Activated CD8-positive, alpha-beta T cell treated with anti-CD3 and anti-CD28 coated beads, Interleukin-2, amount 10 ng/mL, durations not matched to agents 7 days and 5 days (primary cell): ENCODE measurements around the gene PRKCD. TPM values are rescaled to one million over a fixed set of nuclear protein-coding genes. Genes with fewer than 3 reads are reported as not detected.

ENCODE experiments used
- ATAC-seq: fragments of 150-1000 bp; cut with Tn5 transposase; one replicate; pipeline ENCODE4 v1.10.0; 2021; ENCODE audit warnings: moderate library complexity
- CTCF ChIA-PET: fragments of 350-600 bp; sonication (Branson Sonifier 250); formaldehyde crosslinking; loops from one replicate; lab custom pipeline; 2021; ENCODE audit warnings: antibody characterized with exemption; lab: Charles Lee
- POLR2A ChIA-PET: fragments of 350-600 bp; sonication (Branson Sonifier 250); formaldehyde crosslinking; loops from one replicate; lab custom pipeline; 2021; ENCODE audit warnings: antibody characterized with exemption; lab: Charles Lee
- DNase-seq: peaks from one replicate; pipeline ENCODE4 v3.0.0-alpha.2; 2020
- H3K27ac Mint-ChIP-seq: one replicate; pipeline ENCODE4 v1.8.0; 2021; ENCODE audit warnings: mild to moderate bottlenecking, mixed read lengths
- H3K27me3 Mint-ChIP-seq: one replicate; pipeline ENCODE4 v1.8.0; 2021; ENCODE audit warnings: low read depth, mixed read lengths
- H3K36me3 Mint-ChIP-seq: one replicate; pipeline ENCODE4 v1.8.0; 2021; ENCODE audit warnings: low read depth, mixed read lengths
- H3K4me1 Mint-ChIP-seq: one replicate; pipeline ENCODE4 v1.8.0; 2021; ENCODE audit warnings: low read depth, mixed read lengths
- H3K4me3 Mint-ChIP-seq: one replicate; pipeline ENCODE4 v1.8.0; 2021; ENCODE audit warnings: mild to moderate bottlenecking, mixed read lengths
- H3K9me3 Mint-ChIP-seq: one replicate; pipeline ENCODE4 v1.8.0; 2022; ENCODE audit warnings: mixed read lengths; ENCODE audit not compliant: insufficient read depth
- total RNA-seq, 2 experiments: library from RNA; stranded (reverse); gene quantifications; one replicate each; pipeline ENCODE4 v1.2.3, GENCODE V29; 2021

Gene PRKCD
- total RNA-seq, 2 experiments from 2014 or later, result 19.5 to 20.5 TPM

DNA sequence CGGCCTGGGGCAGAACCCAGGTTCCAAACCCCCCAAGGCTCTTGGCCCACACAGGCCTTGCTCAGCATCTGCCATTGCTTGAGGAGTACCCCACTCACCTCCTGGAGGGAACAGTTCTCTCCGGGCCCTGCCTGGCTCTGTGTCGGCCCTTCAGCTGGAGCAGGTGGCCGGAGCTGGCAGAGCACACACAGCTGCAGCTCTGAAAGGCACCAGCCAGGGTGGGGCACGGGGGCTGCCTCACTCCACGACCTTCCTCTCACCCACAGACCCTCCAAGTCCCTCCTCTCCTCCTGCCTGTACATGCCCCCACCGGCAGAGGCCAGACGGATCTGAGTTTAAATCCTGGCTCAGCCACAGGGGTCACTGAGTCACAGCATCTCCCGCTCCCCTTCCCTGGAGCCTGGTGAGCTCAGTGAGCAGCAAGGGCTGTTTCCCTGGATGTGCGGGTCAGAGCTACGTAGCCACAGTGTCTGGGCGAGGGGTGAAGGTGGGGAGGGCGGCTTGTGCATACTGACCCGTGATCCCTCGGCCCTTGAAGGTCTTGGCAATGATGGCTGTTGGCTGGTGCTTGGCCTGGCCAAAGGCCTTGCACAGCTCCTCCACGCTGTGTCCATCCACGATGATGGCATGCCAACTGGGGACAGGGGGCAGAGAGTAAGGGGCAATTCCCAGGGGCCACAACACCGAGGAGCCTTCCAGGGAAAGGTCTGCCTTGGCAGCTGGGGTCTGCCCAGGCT is 71.8 kb downstream of the PRKCD start:
- no peak for ATAC-seq
- Mint-ChIP-seq H3K4me1 (peaks cover 41% of the 10 kb centered on the region), H3K9me3 (no peaks in the 10 kb centered on the region), H3K27me3 (no peaks in the 10 kb centered on the region), H3K4me3 (no peak overlapping the region), H3K36me3 (peaks cover 53% of the 10 kb centered on the region), H3K27ac (peak overlapping the region; percentile 52)
- POLR2A ChIA-PET, result interaction anchor here (1.4 kb wide), 1 partner anchor 22 kb away, joined by 3 read pairs; no protein-coding TSS in a partner anchor
- DNase-seq, result no peak
- CTCF ChIA-PET, result interaction anchor here (1.3 kb wide), 1 partner anchor 43 kb away, joined by 3 read pairs; no protein-coding TSS in a partner anchor

GRCh38 chr3:53234130-53234840 is 73.3 kb downstream of the PRKCD start:
- ATAC-seq, result peak; percentile 54
- Mint-ChIP-seq H3K27me3 (no peaks in the 10 kb centered on the region), H3K27ac (peak overlapping the region; percentile 91), H3K9me3 (no peaks in the 10 kb centered on the region), H3K4me3 (no peak overlapping the region), H3K4me1 (peaks cover 43% of the 10 kb centered on the region), H3K36me3 (peaks cover 56% of the 10 kb centered on the region)
- ChIA-PET CTCF (interaction anchor here (1.0 to 1.4 kb wide), 5 partner anchors 14 to 120 kb away, joined by 3 to 6 read pairs (median 3); no protein-coding TSS in a partner anchor), POLR2A (interaction anchor here (0.6 kb wide), 1 partner anchor 14 kb away, joined by 3 read pairs; no protein-coding TSS in a partner anchor)
- peak; percentile 72 for DNase-seq

DNA sequence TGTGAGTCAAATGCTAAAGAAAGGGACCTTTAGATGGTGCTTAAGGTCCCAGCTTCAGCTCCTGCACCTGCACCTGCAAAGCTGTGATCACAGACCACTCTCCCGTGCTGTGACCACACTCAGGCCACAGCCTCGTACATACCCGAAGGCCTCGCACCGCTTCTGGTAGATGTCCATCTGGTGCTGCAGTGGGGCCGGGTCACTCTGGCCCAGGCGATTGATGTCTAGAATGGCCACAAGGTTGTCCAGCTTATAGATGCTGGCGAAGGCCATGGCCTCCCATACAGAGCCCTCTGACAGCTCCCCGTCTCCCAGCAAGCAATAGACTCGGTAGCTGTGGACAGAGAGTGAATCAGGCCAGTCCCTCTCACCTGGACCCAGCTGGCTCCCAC is 73.8 kb downstream of the PRKCD start:
- Mint-ChIP-seq H3K4me1 (peaks cover 43% of the 10 kb centered on the region), H3K27me3 (no peaks in the 10 kb centered on the region), H3K4me3 (no peak overlapping the region), H3K36me3 (peaks cover 56% of the 10 kb centered on the region), H3K9me3 (no peaks in the 10 kb centered on the region), H3K27ac (peak overlapping the region; percentile 91)
- ATAC-seq (peak; percentile 2), DNase-seq (no peak)
- ChIA-PET POLR2A (no interaction called here), CTCF (interaction anchor here (0.9 to 1.4 kb wide), 4 partner anchors 14 to 121 kb away, joined by 3 to 5 read pairs (median 3); no protein-coding TSS in a partner anchor)

- ChIA-PET POLR2A (no interaction called here), CTCF (interaction anchor here (0.9 to 1.4 kb wide), 2 partner anchors 13 to 16 kb away, joined by 3 to 5 read pairs; no protein-coding TSS in a partner anchor)
- DNase-seq, result no peak
- Mint-ChIP-seq H3K27ac (peak overlapping the region; percentile 86), H3K9me3 (no peaks in the 10 kb centered on the region), H3K27me3 (no peaks in the 10 kb centered on the region), H3K4me1 (peaks cover 43% of the 10 kb centered on the region), H3K36me3 (peaks cover 58% of the 10 kb centered on the region), H3K4me3 (no peak overlapping the region)
- ATAC-seq, result no peak
Measured at GRCh38 chr3:53235545-53235944, 74.5 kb downstream of the PRKCD start.

- ChIA-PET CTCF (no interaction called here), POLR2A (no interaction called here)
- ATAC-seq (peak; percentile 26), DNase-seq (no peak)
- Mint-ChIP-seq H3K36me3 (peaks cover 62% of the 10 kb centered on the region), H3K27me3 (no peaks in the 10 kb centered on the region), H3K9me3 (no peaks in the 10 kb centered on the region), H3K27ac (peak overlapping the region; percentile 86), H3K4me3 (no peak overlapping the region), H3K4me1 (peaks cover 43% of the 10 kb centered on the region)
Measured at GRCh38 chr3:53236112-53236841, 75.3 kb downstream of the PRKCD start.

- Mint-ChIP-seq H3K27ac (peak overlapping the region; percentile 75), H3K27me3 (no peaks in the 10 kb centered on the region), H3K9me3 (no peaks in the 10 kb centered on the region), H3K4me1 (peaks cover 44% of the 10 kb centered on the region), H3K36me3 (peaks cover 58% of the 10 kb centered on the region), H3K4me3 (no peak overlapping the region)
- CTCF ChIA-PET, result no interaction called here
- POLR2A ChIA-PET, result no interaction called here
- ATAC-seq (no peak), DNase-seq (no peak)
Measured at GRCh38 chr3:53238051-53238850, 77.2 kb downstream of the PRKCD start.

- Mint-ChIP-seq H3K4me3 (no peak overlapping the region), H3K27ac (peak overlapping the region; percentile 75), H3K27me3 (no peaks in the 10 kb centered on the region), H3K9me3 (no peaks in the 10 kb centered on the region), H3K36me3 (peaks cover 55% of the 10 kb centered on the region), H3K4me1 (peaks cover 46% of the 10 kb centered on the region)
- ATAC-seq (no peak), DNase-seq (no peak)
- CTCF ChIA-PET, result no interaction called here
- POLR2A ChIA-PET, result no interaction called here
Measured at GRCh38 chr3:53238886-53239285, 77.9 kb downstream of the PRKCD start.

DNA sequence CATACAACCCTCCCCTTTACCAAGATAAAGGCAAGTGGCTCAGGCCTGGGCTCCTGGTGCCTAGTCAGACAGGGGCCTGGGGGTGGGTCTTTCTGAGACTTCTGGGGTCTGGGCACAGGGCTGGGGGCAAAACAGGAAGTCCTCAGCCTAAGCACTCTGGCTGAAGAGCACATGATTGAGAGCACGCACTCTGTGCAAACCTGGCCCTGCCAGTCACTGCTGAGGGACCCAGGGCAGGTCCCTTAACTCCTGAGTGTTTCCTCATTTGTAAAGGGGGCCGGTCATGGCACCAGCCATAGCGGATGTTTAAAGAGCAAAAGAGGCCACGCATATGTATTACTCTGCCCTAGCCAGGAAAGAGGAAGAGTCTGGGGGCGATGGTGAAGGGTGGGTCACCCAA is 78.8 kb downstream of the PRKCD start:
- peak overlapping the region; percentile 5 for H3K27ac Mint-ChIP-seq
- H3K27me3 Mint-ChIP-seq, result no peaks in the 10 kb centered on the region
- peaks cover 37% of the 10 kb centered on the region for H3K4me1 Mint-ChIP-seq
- ChIA-PET CTCF (no interaction called here), POLR2A (no interaction called here)
- DNase-seq, result no peak
- H3K36me3 Mint-ChIP-seq, result peaks cover 46% of the 10 kb centered on the region
- no peaks in the 10 kb centered on the region for H3K9me3 Mint-ChIP-seq
- no peak overlapping the region for H3K4me3 Mint-ChIP-seq
- no peak for ATAC-seq

DNA sequence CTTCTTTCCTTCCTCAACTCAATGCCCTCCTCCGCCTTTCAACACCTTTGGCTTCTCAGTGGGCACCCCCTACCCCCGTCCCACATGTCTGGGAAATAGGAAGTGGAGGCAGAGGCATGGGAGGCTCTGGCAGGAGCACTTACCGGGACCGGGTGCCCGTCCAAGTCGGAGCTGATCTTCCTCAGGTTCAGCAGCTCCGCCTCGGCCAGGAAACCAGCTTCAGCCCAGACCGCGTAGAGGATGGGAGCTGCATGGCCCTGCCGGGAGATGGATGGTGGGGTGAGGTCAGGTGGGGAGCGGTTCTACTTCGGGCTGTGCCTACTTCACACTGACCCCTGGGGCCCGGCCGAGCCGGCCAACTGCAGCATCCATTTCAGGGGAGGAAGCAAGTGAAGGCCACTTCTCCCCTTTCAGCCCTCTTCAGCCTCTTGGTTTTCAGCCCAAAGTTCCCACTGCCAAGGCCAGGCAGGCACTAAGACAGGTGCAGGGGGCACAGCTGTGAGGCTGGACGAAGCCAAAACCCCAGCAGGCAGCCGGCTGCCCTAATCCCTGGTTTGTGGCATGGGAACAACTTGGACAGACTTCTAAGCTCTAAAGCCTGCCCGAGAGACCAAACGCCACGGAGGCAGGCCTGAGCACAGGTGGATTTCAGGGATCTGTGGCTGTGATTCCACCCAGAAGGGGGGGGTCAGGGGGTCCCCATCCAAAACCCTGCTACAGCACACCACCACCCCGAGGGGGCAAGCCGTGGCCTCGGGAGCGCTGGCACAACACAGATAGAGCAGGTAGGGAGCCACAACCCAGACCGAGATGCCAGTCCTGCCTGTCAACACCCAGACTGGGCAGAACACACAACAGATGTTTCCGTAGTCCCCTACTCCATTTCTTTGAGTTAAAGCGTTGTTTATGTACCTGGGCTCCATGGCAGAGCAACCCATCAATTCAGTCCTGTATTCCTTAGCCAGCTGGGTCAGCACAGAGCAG is 80.3 kb downstream of the PRKCD start:
- ChIA-PET CTCF (no interaction called here), POLR2A (interaction anchor here (0.6 to 1.0 kb wide), 2 partner anchors 14 to 23 kb away, joined by 3 read pairs; no protein-coding TSS in a partner anchor)

GRCh38 chr3:53242155-53242554 is 81.1 kb downstream of the PRKCD start:
- CTCF ChIA-PET, result no interaction called here
- H3K36me3 Mint-ChIP-seq, result peaks cover 42% of the 10 kb centered on the region
- H3K9me3 Mint-ChIP-seq, result no peaks in the 10 kb centered on the region
- peak overlapping the region; percentile 5 for H3K27ac Mint-ChIP-seq
- no peak overlapping the region for H3K4me3 Mint-ChIP-seq
- H3K27me3 Mint-ChIP-seq, result no peaks in the 10 kb centered on the region
- no peak for DNase-seq
- peaks cover 21% of the 10 kb centered on the region for H3K4me1 Mint-ChIP-seq
- POLR2A ChIA-PET, result interaction anchor here (0.7 to 1.0 kb wide), 2 partner anchors 13 to 111 kb away, joined by 3 read pairs; no protein-coding TSS in a partner anchor
- no peak for ATAC-seq

More for the DNA sequence above, 80.3 kb downstream of the PRKCD start:
- Mint-ChIP-seq H3K4me1 (peaks cover 25% of the 10 kb centered on the region), H3K9me3 (no peaks in the 10 kb centered on the region), H3K27ac (peak overlapping the region; percentile 46), H3K36me3 (peaks cover 43% of the 10 kb centered on the region), H3K27me3 (no peaks in the 10 kb centered on the region), H3K4me3 (no peak overlapping the region)
- no peak for DNase-seq
- no peak for ATAC-seq
